Stomach (tissue), 4 donors: ENCODE data around the gene TRERF1.

Experiments used
- CTCF ChIP-seq, 7 experiments: fragments of 450-650 bp in 4 of 7; fragments of 200-600 bp in 3 of 7; sonication (generic) in 3 of 7; IDR thresholded peaks; one replicate each; pipeline ENCODE4 v1.5.1; 2016 to 2019; ENCODE audit warnings: antibody characterized with exemption in 7 of 7, control low read depth in 2 of 7, mild to moderate bottlenecking in 1 of 7
- POLR2AphosphoS5 ChIP-seq, 3 donors: sonication (generic); formaldehyde crosslinking; IDR thresholded peaks; one replicate each; pipeline ENCODE4 v1.6.1; 2016; ENCODE audit warnings: antibody characterized with exemption in 3 of 3

GRCh38 chr6:42260972-42261371 is 190.8 kb downstream of the TRERF1 start:
- peak in 4 of 7 experiments; percentile 23 to 66 (median 50) for TF ChIP-seq CTCF (IDR thresholded peaks at IDR 0.05)
- no peak for TF ChIP-seq POLR2AphosphoS5 (IDR thresholded peaks at IDR 0.05)
